ENCODE data around the gene STIL.
"Not testable (repeated sequence)": the region's sequence is repeated elsewhere in the genome, so short reads cannot be mapped to it uniquely, and the experiment has no call there.

Gene STIL

DNA sequence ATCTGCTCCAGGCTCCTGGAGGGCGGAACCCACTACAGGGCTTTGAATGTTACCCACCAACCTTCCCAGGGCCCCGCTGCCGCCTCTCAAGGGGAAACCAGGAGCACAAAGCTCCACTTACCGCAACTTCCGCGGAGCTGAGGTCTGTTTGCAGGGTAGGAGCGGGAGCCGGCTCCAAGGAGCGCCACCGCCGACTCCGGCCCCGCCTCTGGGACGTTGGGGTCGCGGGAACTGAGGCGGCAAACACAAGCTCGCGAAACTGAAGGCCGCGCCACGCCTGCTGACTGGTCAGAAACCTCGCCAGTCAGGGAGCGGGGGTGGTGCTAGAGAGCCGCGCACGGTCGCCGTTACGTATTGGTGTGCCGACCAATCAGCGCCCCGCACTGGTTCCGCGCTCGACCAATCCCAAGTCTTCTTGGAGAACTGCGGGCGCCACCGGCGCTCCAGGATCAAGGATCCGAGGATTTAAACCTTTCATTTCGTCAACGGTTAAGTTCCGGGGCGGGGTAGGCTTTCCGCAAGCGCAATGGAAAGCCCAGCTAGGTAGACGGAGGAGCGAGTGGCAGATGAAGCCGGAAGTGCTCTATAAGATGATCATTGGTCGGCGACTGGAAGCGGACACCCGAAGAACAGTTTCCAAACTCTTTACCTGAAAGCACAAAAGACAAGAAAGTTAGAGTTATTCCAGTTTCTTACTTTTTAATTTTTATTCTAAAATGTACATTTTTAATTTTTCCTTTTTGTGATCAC is at the start of gene STIL:
Gene STIL (minus strand): TSS at position 233 of the 750 bp plus-strand sequence. CDS start 3,828 bp downstream, outside the sequence.
- peak; percentile 96 for DNase-seq

DNA sequence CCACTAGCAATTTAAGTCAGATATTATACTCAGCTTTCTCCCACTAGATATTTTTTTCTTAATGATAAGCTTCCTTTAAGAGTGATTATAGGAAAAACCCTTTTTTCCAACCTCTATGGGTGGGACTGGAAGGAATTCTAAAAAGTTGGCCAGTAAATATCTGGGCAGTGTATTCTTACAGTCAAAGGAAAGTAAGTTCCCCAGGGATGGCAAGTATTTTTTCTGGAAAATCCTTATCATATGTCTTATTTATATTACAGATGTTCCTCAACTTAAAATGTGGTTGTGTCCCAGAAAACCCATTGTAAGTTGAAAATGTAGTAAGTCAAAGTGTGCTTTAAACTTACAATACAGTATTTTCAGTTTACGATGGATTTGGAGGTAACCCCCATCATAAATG is 48.9 kb upstream of the STIL start:
- no peak for DNase-seq

DNA sequence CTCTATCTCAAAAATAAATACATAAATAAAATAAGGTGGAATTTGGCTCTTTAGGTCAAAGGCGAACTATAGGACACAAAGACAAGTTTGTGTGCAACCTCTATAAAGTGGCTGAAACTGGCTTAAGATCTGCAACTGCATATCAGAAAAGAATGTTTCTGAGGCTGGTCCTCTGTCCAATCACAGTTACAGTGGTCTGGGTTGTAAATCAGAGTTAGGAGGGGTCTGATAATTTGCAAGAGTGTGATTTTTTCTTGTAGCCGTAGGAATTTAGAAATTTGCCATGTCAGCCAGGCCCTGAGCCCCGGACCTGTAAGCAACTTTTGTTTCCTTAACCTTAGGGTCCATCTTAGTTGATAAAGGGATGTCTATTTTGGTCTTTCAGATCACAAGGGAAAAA is 47.4 kb upstream of the STIL start:
- DNase-seq, result no peak

DNA sequence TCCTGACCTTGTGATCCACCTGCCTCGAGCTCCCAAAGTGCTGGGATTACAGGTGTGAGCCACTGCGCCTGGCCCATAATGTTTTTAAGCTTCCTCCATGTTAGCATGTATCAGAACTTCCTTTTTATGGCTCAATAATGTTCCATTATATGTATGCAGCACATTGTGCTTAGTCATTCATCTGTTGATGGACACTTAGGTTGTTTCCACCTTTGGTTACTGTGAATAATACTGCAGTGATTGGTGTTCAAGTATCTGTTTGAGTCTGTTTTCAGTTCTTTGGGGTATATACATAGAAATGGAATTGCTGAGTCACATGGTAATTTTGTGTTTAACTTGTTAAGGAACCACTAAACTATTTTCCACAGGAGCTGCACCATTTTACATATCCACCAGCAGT is 37.4 kb upstream of the STIL start:
- no peak for DNase-seq

- DNase-seq, result no peak
Observed at GRCh38 chr1:47348246-47348645, 34.3 kb upstream of the STIL start.

- DNase-seq, result no peak
Observed at GRCh38 chr1:47347735-47348134, 33.8 kb upstream of the STIL start.

GRCh38 chr1:47346979-47347378 is 33.0 kb upstream of the STIL start:
- not testable (repeated sequence) for DNase-seq

DNA sequence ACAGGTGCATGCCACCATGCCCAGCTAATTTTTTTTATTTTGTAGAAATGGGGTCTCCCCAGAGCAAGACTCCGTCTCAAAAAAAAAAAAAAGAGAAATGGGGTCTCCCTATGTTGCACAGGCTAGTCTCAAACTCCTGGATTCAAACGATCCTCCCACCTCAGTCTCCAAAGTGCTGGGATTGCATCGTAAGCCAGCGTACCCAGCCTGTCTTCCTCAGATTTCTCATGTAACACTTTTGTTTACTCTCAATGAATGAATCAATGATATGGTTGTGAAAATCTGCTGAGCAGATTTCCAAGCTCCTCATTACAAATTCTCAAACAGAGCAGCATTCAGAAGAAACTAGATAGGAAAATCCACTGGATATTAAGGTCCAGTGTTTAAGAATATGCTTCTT is 26.3 kb upstream of the STIL start:
- DNase-seq, result no peak

GRCh38 chr1:47338249-47339077 is 24.5 kb upstream of the STIL start:
- no peak for DNase-seq

- DNase-seq, result no peak
Observed at GRCh38 chr1:47337350-47337749, 23.4 kb upstream of the STIL start.

GRCh38 chr1:47334765-47335435 is 21.0 kb upstream of the STIL start:
- no peak for DNase-seq

DNA sequence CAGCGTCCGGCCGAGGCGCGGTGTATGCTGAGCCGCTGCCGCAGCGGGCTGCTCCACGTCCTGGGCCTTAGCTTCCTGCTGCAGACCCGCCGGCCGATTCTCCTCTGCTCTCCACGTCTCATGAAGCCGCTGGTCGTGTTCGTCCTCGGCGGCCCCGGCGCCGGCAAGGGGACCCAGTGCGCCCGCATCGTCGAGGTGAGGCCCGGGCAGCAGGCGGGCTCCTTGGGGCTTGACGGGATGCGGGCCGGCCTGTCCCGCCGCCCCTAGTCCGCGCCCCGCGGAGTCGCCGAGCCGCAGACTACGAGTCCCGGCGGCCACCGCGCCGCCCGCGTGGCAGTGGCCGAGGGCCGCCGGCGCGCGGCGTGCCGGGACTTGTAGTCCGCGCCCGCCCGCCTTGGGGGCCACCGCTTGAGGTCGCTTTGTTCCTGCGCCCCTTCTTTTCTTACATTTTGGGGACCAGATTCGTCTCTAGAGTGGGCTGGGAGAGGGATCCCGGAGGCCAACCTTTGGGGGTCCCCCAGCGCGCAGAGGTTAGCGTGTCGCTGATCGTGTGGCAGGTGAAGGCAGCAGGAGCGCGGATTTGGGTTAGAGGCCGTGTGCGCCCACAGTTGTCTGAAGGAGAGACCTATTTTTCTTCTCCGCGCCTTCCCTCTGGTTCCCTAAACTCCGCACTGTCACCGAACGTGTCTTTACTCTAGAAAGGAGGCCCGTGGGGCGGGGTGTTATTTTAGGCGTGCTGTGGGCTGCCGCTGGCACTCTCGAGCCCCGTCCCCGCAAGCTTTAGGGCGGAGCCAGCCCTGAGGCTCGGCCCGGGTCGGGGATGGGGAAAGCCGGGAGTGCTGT is 20.2 kb upstream of the STIL start:
- peak; percentile 77 for DNase-seq

GRCh38 chr1:47333578-47333921 is 19.6 kb upstream of the STIL start, which contains the start of gene CMPK1:
Gene CMPK1, plus strand, starts transcription at chr1:47333790. Its CDS starts 156 bp downstream, at chr1:47333946.
- DNase-seq, result peak; percentile 80

GRCh38 chr1:47332779-47333577 is 19.0 kb upstream of the STIL start:
- no peak for DNase-seq

GRCh38 chr1:47331875-47332274 is 17.9 kb upstream of the STIL start:
- DNase-seq, result no peak

DNA sequence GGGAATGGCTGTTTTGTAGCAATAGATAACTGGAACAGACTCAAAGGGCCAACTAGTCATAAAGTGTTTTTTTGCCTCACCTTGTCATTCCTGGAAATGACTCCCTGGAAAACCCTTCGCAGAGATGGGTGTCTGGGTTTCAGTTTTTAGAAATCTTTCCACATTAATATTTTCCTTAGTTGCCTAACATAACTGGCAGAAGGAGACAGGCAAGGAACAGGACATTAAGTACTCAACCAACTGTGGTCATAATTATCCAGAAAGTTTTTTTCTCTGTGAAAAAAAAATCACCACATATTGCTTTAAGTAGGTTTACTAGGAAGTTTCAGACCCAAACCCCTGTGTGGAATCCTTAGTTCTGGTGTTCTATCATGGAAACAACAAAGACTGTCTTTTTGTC is 16.3 kb upstream of the STIL start:
- no peak for DNase-seq

GRCh38 chr1:47328992-47329391 is 15.0 kb upstream of the STIL start:
- no peak for DNase-seq

DNA sequence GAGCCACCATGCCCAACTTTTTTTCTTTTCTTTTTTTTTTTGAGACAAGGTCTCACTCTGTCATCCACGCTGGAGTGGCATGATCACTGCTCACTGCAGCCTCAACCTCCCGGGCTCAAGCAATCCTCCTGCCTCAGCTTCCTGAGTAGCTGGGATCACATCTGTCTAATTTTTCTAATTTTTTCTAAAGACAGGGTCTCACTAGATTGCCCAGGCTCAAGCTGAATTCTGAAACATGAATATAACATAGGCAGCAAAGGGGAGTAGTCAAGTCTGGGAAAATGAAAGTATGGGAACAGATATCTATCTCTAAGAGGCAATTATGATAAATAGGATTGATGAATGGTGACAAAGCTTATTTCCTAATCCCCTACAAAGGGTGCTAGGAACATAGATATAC is 12.3 kb upstream of the STIL start:
- no peak for DNase-seq

GRCh38 chr1:47325528-47325927 is 11.6 kb upstream of the STIL start:
- DNase-seq, result no peak

DNA sequence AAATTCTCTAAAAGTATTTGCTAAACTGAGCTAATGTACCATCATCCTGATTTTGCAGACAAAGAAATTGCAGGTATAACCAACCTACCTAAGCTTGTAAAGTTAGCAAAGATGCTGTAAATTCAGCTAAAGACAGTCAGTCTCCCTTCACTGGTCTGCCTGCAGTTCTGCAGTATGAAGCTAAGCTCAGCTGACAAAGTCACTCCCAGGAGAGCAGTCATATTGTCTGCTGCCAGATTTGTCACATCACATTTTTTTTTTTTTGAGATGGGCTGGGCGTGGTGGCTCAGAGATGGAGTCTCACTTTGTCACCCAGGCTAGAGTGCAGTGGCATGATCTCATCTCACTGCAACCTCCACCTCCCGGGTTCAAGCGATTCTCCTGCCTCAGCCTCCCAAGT is 10.7 kb upstream of the STIL start:
- DNase-seq, result no peak

DNA sequence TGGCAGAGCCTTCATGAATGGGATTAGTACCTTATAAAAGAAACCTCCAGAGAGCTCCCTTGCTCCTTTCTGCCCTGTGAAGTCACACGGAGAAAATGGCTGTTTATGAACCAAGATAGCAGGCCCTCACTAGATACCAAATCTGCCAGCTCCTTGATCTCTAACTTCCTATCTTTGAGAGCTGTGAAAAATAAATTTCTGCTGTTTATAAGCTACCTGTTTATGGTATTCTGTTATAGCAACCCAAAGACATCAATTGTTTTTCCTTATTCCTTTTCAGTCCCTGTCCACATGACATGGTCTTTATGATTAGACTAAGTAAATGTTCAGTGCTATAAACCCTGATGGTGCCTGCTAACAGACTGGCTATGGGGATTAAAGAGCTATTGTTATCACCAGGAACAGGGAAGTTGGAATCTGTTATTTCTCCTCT is 9.7 kb upstream of the STIL start:
- DNase-seq, result no peak

DNA sequence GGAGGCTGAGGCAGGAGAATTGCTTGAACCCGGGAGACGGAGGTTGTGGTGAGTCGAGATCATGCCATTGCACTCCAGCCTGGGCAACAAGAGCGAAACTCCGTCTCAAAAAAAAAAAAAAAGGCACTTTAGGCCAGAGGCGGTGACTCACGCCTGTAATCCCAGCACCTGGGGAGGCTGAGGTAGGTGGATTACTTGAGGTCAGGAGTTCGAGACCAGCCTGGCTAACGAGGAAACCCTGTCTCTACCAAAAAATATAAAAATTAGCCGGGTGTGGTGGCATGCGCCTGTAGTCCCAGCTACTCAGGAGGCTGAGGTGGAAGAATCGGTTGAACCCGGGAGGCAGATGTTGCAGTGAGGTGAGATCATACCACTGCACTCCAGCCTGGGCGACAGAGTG is 6.0 kb upstream of the STIL start:
- DNase-seq, result not testable (repeated sequence)
